K562 (cell line): ENCODE measurements around the gene SHLD1.

Experiments used
- ATF7 ChIP-seq: fragments of 450-650 bp; IDR thresholded peaks from 2 replicates; pipeline ENCODE4 v1.7.1; 2014; ENCODE audit warnings: mild to moderate bottlenecking, moderate library complexity
- EP300 ChIP-seq: IDR thresholded peaks from 2 replicates; pipeline ENCODE4 v1.6.1; 2012; ENCODE audit warnings: low read length, improper control_type of control experiment
- FOXA1 ChIP-seq: fragments of 450-650 bp; IDR thresholded peaks from 2 replicates; pipeline ENCODE4 v1.6.1; 2016; ENCODE audit warnings: mild to moderate bottlenecking, borderline replicate concordance
- KHSRP ChIP-seq: fragments of 450-650 bp; IDR thresholded peaks from 2 replicates; pipeline ENCODE4 v1.6.1; 2017
- MCM5 ChIP-seq: fragments of 450-650 bp; IDR thresholded peaks from 2 replicates; pipeline ENCODE4 v1.6.1; 2016; ENCODE audit warnings: low read depth
- MYBL2 ChIP-seq, 2 experiments: fragments of 450-650 bp in 1 of 2; sonication (generic) in 1 of 2; formaldehyde crosslinking in 1 of 2; IDR thresholded peaks; 2 replicates each; pipeline versions ENCODE4 v1.6.1 to v1.8.1; 2017 to 2022; ENCODE audit warnings: borderline replicate concordance in 1 of 2, inconsistent platforms in 1 of 2, low read depth in 1 of 2, mild to moderate bottlenecking in 1 of 2, missing genetic modification reagents in 1 of 2, moderate library complexity in 1 of 2
- NFXL1 ChIP-seq: fragments of 450-650 bp; formaldehyde crosslinking; IDR thresholded peaks from 2 replicates; pipeline ENCODE4 v1.4.0; 2021; ENCODE audit warnings: mild to moderate bottlenecking
- POLR2A ChIP-seq: fragments of 450-650 bp; conservative IDR thresholded peaks from 2 replicates; pipeline ENCODE4 v1.6.1; 2016
- RFX1 ChIP-seq: fragments of 450-650 bp; IDR thresholded peaks from 2 replicates; pipeline ENCODE4 v1.6.1; 2016; ENCODE audit warnings: mild to moderate bottlenecking, moderate library complexity
- ZZZ3 ChIP-seq: fragments of 450-650 bp; IDR thresholded peaks from 2 replicates; pipeline ENCODE4 v1.6.1; 2016; ENCODE audit warnings: antibody characterized with exemption, mild to moderate bottlenecking, moderate library complexity
- TF ChIP-seq, protein P1 (sequence below): sonication (generic); formaldehyde crosslinking; IDR thresholded peaks from 2 replicates; pipeline ENCODE4 v1.8.0; 2022; ENCODE audit warnings: missing genetic modification reagents, mild to moderate bottlenecking, borderline replicate concordance
- TF ChIP-seq, protein P2 (sequence below), 3 experiments: IDR thresholded peaks in 2 of 3; conservative IDR thresholded peaks in 1 of 3; 2 replicates each; pipeline ENCODE4 v1.5.1; 2011 to 2012; ENCODE audit warnings: low read length in 3 of 3, mild to moderate bottlenecking in 3 of 3, control low read depth in 2 of 3, improper control_type of control experiment in 1 of 3, inconsistent platforms in 1 of 3, low read depth in 1 of 3, mixed read lengths in 1 of 3, moderate library complexity in 1 of 3; ENCODE audit not compliant: insufficient read depth in 2 of 3

GRCh38 chr20:5841522-5841921 lies 91.3 kb downstream of the SHLD1 start:
- no peak for TF ChIP-seq FOXA1
- TF ChIP-seq POLR2A, result no peak
- no peak for TF ChIP-seq EP300
- no peak for TF ChIP-seq MYBL2 (IDR thresholded peaks at IDR 0.05; ENCODE audit: low read depth)
- TF ChIP-seq MYBL2 (CRISPR knock-in tag; IDR thresholded peaks at IDR 0.05; ENCODE audit: borderline replicate concordance), result no peak
- TF ChIP-seq, protein P1, sequence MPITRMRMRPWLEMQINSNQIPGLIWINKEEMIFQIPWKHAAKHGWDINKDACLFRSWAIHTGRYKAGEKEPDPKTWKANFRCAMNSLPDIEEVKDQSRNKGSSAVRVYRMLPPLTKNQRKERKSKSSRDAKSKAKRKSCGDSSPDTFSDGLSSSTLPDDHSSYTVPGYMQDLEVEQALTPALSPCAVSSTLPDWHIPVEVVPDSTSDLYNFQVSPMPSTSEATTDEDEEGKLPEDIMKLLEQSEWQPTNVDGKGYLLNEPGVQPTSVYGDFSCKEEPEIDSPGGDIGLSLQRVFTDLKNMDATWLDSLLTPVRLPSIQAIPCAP, result no peak
- TF ChIP-seq, protein P2, sequence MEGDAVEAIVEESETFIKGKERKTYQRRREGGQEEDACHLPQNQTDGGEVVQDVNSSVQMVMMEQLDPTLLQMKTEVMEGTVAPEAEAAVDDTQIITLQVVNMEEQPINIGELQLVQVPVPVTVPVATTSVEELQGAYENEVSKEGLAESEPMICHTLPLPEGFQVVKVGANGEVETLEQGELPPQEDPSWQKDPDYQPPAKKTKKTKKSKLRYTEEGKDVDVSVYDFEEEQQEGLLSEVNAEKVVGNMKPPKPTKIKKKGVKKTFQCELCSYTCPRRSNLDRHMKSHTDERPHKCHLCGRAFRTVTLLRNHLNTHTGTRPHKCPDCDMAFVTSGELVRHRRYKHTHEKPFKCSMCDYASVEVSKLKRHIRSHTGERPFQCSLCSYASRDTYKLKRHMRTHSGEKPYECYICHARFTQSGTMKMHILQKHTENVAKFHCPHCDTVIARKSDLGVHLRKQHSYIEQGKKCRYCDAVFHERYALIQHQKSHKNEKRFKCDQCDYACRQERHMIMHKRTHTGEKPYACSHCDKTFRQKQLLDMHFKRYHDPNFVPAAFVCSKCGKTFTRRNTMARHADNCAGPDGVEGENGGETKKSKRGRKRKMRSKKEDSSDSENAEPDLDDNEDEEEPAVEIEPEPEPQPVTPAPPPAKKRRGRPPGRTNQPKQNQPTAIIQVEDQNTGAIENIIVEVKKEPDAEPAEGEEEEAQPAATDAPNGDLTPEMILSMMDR (IDR thresholded peaks at IDR 0.05 in 2 of 3, conservative IDR thresholded peaks at IDR 0.05 in 1 of 3; ENCODE audit: insufficient read depth in 2 of 3, low read depth in 1 of 3, low read length in 3 of 3), result no peak
- TF ChIP-seq MCM5, result no peak
- no peak for TF ChIP-seq KHSRP
- TF ChIP-seq ATF7, result no peak
- TF ChIP-seq ZZZ3, result no peak
- TF ChIP-seq RFX1, result no peak
- TF ChIP-seq NFXL1 (CRISPR knock-in tag), result no peak
